Upper lobe of right lung (tissue), 1 donor: ENCODE data around the gene HMHB1. TPM values are rescaled to one million over a fixed set of nuclear protein-coding genes. Genes with fewer than 3 reads are reported as not detected.

Experiments used
- ATAC-seq: fragments of 200-7000 bp; cut with Tn5 transposase; one replicate; pipeline ENCODE4 v1.9.1; 2020; ENCODE audit warnings: mild to moderate bottlenecking, moderate library complexity
- DNase-seq: peaks from one replicate; pipeline ENCODE4 v3.0.0-alpha.2; 2020
- H3K27ac ChIP-seq: fragments of 200-600 bp; one replicate; pipeline ENCODE4 v1.8.0; 2022
- H3K27me3 ChIP-seq: fragments of 200-600 bp; one replicate; pipeline ENCODE4 v1.8.0; 2022; ENCODE audit warnings: mild to moderate bottlenecking
- H3K36me3 ChIP-seq: fragments of 200-600 bp; one replicate; pipeline ENCODE4 v1.8.0; 2022
- H3K4me1 ChIP-seq: fragments of 200-600 bp; one replicate; pipeline ENCODE4 v1.8.0; 2022
- H3K4me3 ChIP-seq: fragments of 200-600 bp; one replicate; pipeline ENCODE4 v1.8.0; 2022; ENCODE audit warnings: mild to moderate bottlenecking
- H3K9me3 ChIP-seq: fragments of 200-600 bp; one replicate; pipeline ENCODE4 v1.8.0; 2022
- intact Hi-C: fragments of 100-400 bp; cut with DNase I; formaldehyde crosslinking; loops from one replicate; pipeline ENCODE4 v1.11.0; 2022
- total RNA-seq: library from RNA; stranded (reverse); fragmentation: NEBNext Ultra II Directional; extraction: Animal tissue kit (Norgen Biotek cat#: 25700); gene quantifications from one replicate; pipeline ENCODE4 v1.2.1, GENCODE V29; 2021
- TF ChIP-seq, protein P1 (sequence below): fragments of 200-600 bp; IDR thresholded peaks from one replicate; pipeline ENCODE4 v1.8.0; 2022; ENCODE audit warnings: antibody characterized with exemption
- donor health status: DM: no; HTN: yes; CAD: no; lungs with severe emphysema.

The HMHB1 gene
- total RNA-seq, 1 donor from 2014 or later = not detected

DNA sequence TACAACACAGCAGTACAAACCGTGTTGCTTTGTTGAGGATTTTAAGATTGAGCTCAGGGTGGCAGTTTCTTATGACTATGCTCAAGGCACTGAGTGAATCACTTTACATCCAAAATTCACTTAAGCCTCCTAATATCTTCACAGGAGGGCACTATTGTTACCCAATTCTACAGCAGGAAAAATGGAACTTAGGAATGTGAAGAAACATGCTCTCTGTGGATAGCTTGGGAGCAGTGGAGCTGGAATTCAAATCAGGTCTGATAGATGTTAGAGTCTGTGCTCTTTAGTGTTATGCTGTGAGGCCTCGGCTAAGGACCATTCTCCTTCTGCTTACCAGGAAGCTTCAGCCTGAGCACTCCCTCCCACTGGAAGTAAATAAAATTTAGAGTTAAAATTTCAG is 18.7 kb upstream of the HMHB1 start:
- intact Hi-C loops = no loop called here
- Histone ChIP-seq H3K36me3 (no peaks in the 10 kb centered on the region), H3K9me3 (no peaks in the 10 kb centered on the region), H3K27ac (no peak overlapping the region), H3K27me3 (no peaks in the 10 kb centered on the region), H3K4me3 (no peak overlapping the region), H3K4me1 (peaks cover 3% of the 10 kb centered on the region)
- TF ChIP-seq, protein P1, sequence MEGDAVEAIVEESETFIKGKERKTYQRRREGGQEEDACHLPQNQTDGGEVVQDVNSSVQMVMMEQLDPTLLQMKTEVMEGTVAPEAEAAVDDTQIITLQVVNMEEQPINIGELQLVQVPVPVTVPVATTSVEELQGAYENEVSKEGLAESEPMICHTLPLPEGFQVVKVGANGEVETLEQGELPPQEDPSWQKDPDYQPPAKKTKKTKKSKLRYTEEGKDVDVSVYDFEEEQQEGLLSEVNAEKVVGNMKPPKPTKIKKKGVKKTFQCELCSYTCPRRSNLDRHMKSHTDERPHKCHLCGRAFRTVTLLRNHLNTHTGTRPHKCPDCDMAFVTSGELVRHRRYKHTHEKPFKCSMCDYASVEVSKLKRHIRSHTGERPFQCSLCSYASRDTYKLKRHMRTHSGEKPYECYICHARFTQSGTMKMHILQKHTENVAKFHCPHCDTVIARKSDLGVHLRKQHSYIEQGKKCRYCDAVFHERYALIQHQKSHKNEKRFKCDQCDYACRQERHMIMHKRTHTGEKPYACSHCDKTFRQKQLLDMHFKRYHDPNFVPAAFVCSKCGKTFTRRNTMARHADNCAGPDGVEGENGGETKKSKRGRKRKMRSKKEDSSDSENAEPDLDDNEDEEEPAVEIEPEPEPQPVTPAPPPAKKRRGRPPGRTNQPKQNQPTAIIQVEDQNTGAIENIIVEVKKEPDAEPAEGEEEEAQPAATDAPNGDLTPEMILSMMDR = no peak
- ATAC-seq (no peak), DNase-seq (no peak)

DNA sequence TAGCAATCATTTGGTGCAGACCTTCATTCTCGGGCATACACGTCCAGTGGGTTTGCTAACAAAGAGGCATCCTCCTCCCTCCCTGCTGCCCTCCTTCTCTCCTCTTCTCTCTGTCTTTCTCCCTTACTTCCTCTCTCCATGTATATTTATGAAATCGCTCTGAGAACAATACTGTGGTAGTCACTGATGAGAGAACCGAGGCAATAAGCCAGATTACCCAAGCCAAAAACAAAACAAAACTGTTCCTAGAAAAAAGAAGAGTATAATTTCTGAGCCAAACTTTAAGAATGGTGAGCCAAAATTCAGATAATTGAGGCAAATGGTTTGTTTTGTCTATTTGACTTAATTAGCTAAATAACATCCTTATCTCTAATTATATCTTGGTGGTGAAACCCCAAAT is 15.8 kb upstream of the HMHB1 start:
- Histone ChIP-seq H3K36me3 (no peaks in the 10 kb centered on the region), H3K27ac (no peak overlapping the region), H3K27me3 (no peaks in the 10 kb centered on the region), H3K4me3 (no peak overlapping the region), H3K9me3 (no peaks in the 10 kb centered on the region), H3K4me1 (peaks cover 3% of the 10 kb centered on the region)
- DNase-seq (no peak), ATAC-seq (no peak)
- TF ChIP-seq, protein P1 = no peak
- intact Hi-C loops = no loop called here

DNA sequence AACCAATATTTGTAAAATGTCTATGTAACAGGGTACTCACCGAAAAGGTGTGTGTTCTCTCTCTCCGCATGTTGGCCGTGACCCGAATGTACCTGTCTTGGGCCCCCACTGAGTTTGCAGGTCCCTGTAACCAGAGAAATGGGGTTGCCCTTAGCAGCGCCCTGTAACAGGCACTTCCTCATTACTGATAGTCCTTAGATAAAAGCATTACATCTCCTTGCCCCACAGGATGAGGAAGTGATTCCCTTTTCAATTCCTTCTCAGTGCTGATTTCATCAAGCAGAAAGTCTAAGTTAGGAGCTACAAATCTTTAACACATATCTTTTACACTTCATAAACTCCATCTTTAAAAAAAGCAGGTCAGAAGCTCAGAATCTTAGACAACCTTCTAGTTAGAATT is 15.2 kb upstream of the HMHB1 start:
- intact Hi-C loops = no loop called here
- ATAC-seq (peak; percentile 83), DNase-seq (no peak)
- no peaks in the 10 kb centered on the region for H3K36me3 ChIP-seq
- H3K27me3 ChIP-seq = no peaks in the 10 kb centered on the region
- H3K27ac ChIP-seq = no peak overlapping the region
- no peaks in the 10 kb centered on the region for H3K9me3 ChIP-seq
- H3K4me3 ChIP-seq = no peak overlapping the region
- TF ChIP-seq, protein P1 = no peak
- H3K4me1 ChIP-seq = peaks cover 3% of the 10 kb centered on the region

DNA sequence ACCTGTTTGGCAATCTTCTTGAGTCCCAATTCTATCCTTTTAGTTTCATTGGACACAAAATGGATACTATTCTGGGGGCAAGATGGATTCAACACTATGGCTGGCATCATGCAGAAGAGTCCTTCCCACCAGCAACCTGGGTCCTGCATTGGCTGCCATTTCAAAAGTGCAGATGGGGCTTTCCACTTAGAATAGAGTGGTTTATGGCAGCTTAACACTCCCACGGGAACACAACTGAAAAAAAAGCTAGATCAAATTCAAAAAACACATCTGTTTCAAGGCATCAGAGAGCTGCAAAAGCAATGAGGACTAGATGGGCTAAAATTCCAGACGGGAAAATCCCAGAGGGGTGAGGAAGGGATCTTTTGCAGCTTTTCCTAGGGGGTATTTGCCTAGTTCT is 11.2 kb upstream of the HMHB1 start:
- no peak for ATAC-seq
- intact Hi-C loops = no loop called here
- Histone ChIP-seq H3K36me3 (no peaks in the 10 kb centered on the region), H3K4me3 (no peak overlapping the region), H3K27me3 (no peaks in the 10 kb centered on the region), H3K4me1 (no peaks in the 10 kb centered on the region), H3K9me3 (no peaks in the 10 kb centered on the region), H3K27ac (no peak overlapping the region)
- TF ChIP-seq, protein P1 = no peak
- no peak for DNase-seq

DNA sequence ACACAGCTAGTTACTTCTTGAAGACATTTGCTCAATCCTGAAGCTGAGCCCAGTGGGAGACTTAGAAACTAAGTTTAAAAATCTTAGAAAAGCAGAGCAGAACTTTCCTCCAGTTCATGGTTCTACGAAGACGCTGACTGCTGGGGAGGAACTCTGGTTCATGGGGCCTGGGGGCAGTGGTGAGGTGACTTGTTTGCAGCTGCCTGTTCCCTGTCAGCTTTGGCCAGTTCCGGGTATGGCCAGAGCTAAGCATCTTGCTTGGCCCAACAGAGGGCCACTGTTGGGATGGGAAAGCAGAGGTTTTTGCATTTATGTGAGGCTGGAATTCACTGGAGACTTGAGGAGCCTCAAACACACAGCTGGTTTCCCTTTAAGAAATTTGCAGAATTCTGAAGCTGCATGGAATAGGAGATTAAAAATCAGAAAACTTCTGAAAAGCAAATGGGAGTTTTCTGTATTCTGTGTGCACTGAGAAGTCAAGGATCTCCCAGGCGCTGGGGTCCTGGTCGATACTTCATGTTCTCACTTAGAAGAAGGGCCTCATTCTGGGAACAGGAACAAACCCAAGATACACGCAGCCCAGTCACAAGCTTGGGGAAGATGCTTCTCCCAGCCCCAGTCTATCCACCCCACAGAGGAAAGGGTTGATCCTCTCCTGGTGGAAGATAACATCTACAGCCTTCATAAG is 10.6 kb upstream of the HMHB1 start:
- Histone ChIP-seq H3K4me3 (no peak overlapping the region), H3K27ac (no peak overlapping the region), H3K4me1 (no peaks in the 10 kb centered on the region), H3K9me3 (no peaks in the 10 kb centered on the region), H3K27me3 (no peaks in the 10 kb centered on the region), H3K36me3 (no peaks in the 10 kb centered on the region)
- ATAC-seq (no peak), DNase-seq (no peak)
- intact Hi-C loops = no loop called here
- TF ChIP-seq, protein P1 = no peak

DNA sequence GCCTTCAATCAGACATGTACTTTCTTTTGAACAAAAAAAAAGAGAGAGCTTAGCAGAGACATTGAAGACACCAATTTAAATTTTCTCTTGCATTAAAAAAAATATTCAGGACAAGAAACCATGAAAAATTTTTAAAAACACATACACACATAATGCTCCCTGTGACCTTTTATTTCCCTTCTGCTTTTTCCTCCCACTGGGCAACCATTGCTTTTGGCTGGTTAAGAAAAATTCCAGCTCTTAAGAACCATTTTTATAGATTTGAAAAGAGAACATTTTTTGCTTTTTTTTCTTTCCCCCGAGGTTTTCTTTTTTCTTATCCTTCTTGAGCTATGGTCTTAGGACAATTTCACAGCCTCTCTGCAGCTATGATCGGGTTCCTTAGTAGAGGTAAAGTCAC is 6.1 kb upstream of the HMHB1 start:
- Histone ChIP-seq H3K36me3 (no peaks in the 10 kb centered on the region), H3K4me3 (no peak overlapping the region), H3K27ac (no peak overlapping the region), H3K9me3 (no peaks in the 10 kb centered on the region), H3K27me3 (no peaks in the 10 kb centered on the region), H3K4me1 (peaks cover 5% of the 10 kb centered on the region)
- TF ChIP-seq, protein P1 = no peak
- intact Hi-C loops = no loop called here
- DNase-seq (no peak), ATAC-seq (no peak)
